Cardiac muscle cell (in vitro differentiated cells and primary cell): ENCODE results near the gene CACNA1C. TPM values are rescaled to one million over a fixed set of nuclear protein-coding genes. Genes with fewer than 3 reads are reported as not detected.

ENCODE experiments used
- DNase-seq, 2 donors: peaks; one replicate each; pipeline versions ENCODE4 v3.0.0 to v3.0.0-alpha.2; 2010 to 2017; ENCODE audit warnings: low read depth in 1 of 2, low spot score in 1 of 2
- H3K27ac ChIP-seq: fragments of 200-600 bp; sonication (generic); 2 replicates; pipeline ENCODE4 v1.5.1; 2016
- H3K27me3 ChIP-seq: fragments of 200-600 bp; sonication (generic); 2 replicates; pipeline ENCODE4 v1.6.0; 2016; ENCODE audit warnings: control low read depth
- H3K36me3 ChIP-seq: fragments of 200-600 bp; sonication (generic); 2 replicates; pipeline ENCODE4 v1.5.1; 2016; ENCODE audit warnings: control low read depth
- H3K4me1 ChIP-seq: fragments of 200-600 bp; sonication (generic); 2 replicates; pipeline ENCODE4 v1.8.1; 2017; ENCODE audit warnings: low read depth, mild to moderate bottlenecking, mixed run types
- H3K4me3 ChIP-seq: fragments of 200-600 bp; sonication (generic); 2 replicates; pipeline ENCODE4 v1.5.1; 2016; ENCODE audit warnings: mild to moderate bottlenecking
- H3K9me3 ChIP-seq: fragments of 200-600 bp; sonication (generic); 2 replicates; pipeline ENCODE4 v1.5.1; 2017; ENCODE audit warnings: low read depth, mild to moderate bottlenecking, control low read depth
- CTCF ChIP-seq: IDR thresholded peaks from 2 replicates; pipeline ENCODE4 v1.5.1; 2012; ENCODE audit warnings: low read depth, mild to moderate bottlenecking, low read length
- polyA plus RNA-seq: library from polyadenylated mRNA; unstranded; fragments of >200 nt; fragmentation: Nextera tagmentation; extraction: Ambion mirVana; gene quantifications from 2 replicates; pipeline ENCODE4 v1.2.1, GENCODE V29; 2016
- total RNA-seq: library from RNA; depleted of rRNA; stranded (reverse); fragments of >200 nt; gene quantifications from 2 replicates; pipeline ENCODE4 v1.2.3, GENCODE V29; 2016

The CACNA1C gene
- total and polyA plus RNA-seq, 2 experiments from 2014 or later = 40.8 to 77.8 TPM

GRCh38 chr12:2413301-2413700 is 360.5 kb downstream of the CACNA1C start:
- DNase-seq = no peak
- H3K4me3 ChIP-seq = no peak overlapping the region
- H3K36me3 ChIP-seq = no peaks in the 10 kb centered on the region
- H3K27me3 ChIP-seq = no peaks in the 10 kb centered on the region
- peaks cover 24% of the 10 kb centered on the region for H3K4me1 ChIP-seq
- no peak for TF ChIP-seq CTCF
- H3K9me3 ChIP-seq = no peaks in the 10 kb centered on the region
- no peak overlapping the region for H3K27ac ChIP-seq

- no peak for DNase-seq
- H3K4me3 ChIP-seq = no peak overlapping the region
- H3K27ac ChIP-seq = no peak overlapping the region
- H3K4me1 ChIP-seq = peaks cover 24% of the 10 kb centered on the region
- no peaks in the 10 kb centered on the region for H3K27me3 ChIP-seq
- H3K36me3 ChIP-seq = no peaks in the 10 kb centered on the region
- H3K9me3 ChIP-seq = no peaks in the 10 kb centered on the region
- TF ChIP-seq CTCF = no peak
Measured at GRCh38 chr12:2413999-2414792, 361.4 kb downstream of the CACNA1C start.

GRCh38 chr12:2414810-2415567 is 362.2 kb downstream of the CACNA1C start:
- H3K4me3 ChIP-seq = no peak overlapping the region

GRCh38 chr12:2415568-2415944 is 362.8 kb downstream of the CACNA1C start:
- H3K4me3 ChIP-seq = no peak overlapping the region
- H3K36me3 ChIP-seq = no peaks in the 10 kb centered on the region
- H3K27ac ChIP-seq = no peak overlapping the region
- no peak for DNase-seq
- no peaks in the 10 kb centered on the region for H3K27me3 ChIP-seq
- peaks cover 24% of the 10 kb centered on the region for H3K4me1 ChIP-seq
- no peak for TF ChIP-seq CTCF
- no peaks in the 10 kb centered on the region for H3K9me3 ChIP-seq

More at GRCh38 chr12:2414810-2415567, 362.2 kb downstream of the CACNA1C start:
- H3K4me1 ChIP-seq = peaks cover 24% of the 10 kb centered on the region
- no peak for DNase-seq
- TF ChIP-seq CTCF = no peak
- H3K27ac ChIP-seq = no peak overlapping the region
- no peaks in the 10 kb centered on the region for H3K9me3 ChIP-seq
- no peaks in the 10 kb centered on the region for H3K36me3 ChIP-seq
- no peaks in the 10 kb centered on the region for H3K27me3 ChIP-seq

GRCh38 chr12:2416158-2416557 is 363.4 kb downstream of the CACNA1C start:
- H3K27me3 ChIP-seq = no peaks in the 10 kb centered on the region
- DNase-seq = no peak
- H3K27ac ChIP-seq = no peak overlapping the region
- TF ChIP-seq CTCF = no peak
- H3K4me3 ChIP-seq = no peak overlapping the region
- H3K9me3 ChIP-seq = no peaks in the 10 kb centered on the region
- peaks cover 21% of the 10 kb centered on the region for H3K4me1 ChIP-seq
- H3K36me3 ChIP-seq = no peaks in the 10 kb centered on the region
